OCI-LY7 (cell line): ENCODE measurements around the gene ZBED2. TPM values are rescaled to one million over a fixed set of nuclear protein-coding genes. Genes with fewer than 3 reads are reported as not detected.

Experiments used
- BruUV-seq: library from RNA; stranded (reverse); fragments of 400-500 nt; replicated peaks from 2 replicates; lab custom pipeline; 2021; lab: Mats Ljungman, UMichigan
- CTCF ChIA-PET: fragments of 300-600 bp; sonication (Branson Sonifier 250); formaldehyde crosslinking; loops from one replicate; lab custom pipeline; 2022; ENCODE audit warnings: antibody characterized with exemption; ENCODE audit not compliant: unreplicated experiment; lab: Charles Lee
- POLR2A ChIA-PET: fragments of 300-600 bp; sonication (Branson Sonifier 250); formaldehyde crosslinking; loops from one replicate; lab custom pipeline; 2022; ENCODE audit warnings: antibody characterized with exemption; lab: Charles Lee
- DNase-seq: peaks from one replicate; pipeline ENCODE4 v3.0.0-alpha.2; 2015; ENCODE audit warnings: low spot score
- H2AFZ ChIP-seq: fragments of 200-600 bp; sonication (generic), shearing (Covaris generic); 2 replicates; pipeline ENCODE4 v1.6.1; 2014; ENCODE audit warnings: mild to moderate bottlenecking, antibody characterized with exemption, low read length, moderate library complexity
- H3K27ac ChIP-seq: fragments of 200-600 bp; sonication (generic); 2 replicates; pipeline ENCODE4 v1.5.1; 2014; ENCODE audit warnings: mixed run types, low read depth, mild to moderate bottlenecking, moderate library complexity, low read length, inconsistent platforms; ENCODE audit not compliant: poor library complexity, severe bottlenecking
- H3K36me3 ChIP-seq: fragments of 200-600 bp; sonication (generic); 2 replicates; pipeline ENCODE4 v1.6.1; 2014; ENCODE audit warnings: mild to moderate bottlenecking, antibody characterized with exemption, low read length, moderate library complexity, mixed read lengths; ENCODE audit not compliant: insufficient read depth
- H3K4me1 ChIP-seq: fragments of 200-600 bp; sonication (generic); 2 replicates; pipeline ENCODE4 v1.5.1; 2014; ENCODE audit warnings: mild to moderate bottlenecking, low read length; ENCODE audit not compliant: insufficient read depth, poor library complexity, severe bottlenecking
- H3K4me2 ChIP-seq: fragments of 200-600 bp; sonication (generic); 2 replicates; pipeline ENCODE4 v1.6.1; 2014; ENCODE audit warnings: mild to moderate bottlenecking, low read length
- H3K4me3 ChIP-seq: fragments of 200-600 bp; sonication (generic); 2 replicates; pipeline ENCODE4 v1.5.1; 2014; ENCODE audit warnings: mild to moderate bottlenecking, low read depth, low read length; ENCODE audit not compliant: poor library complexity, severe bottlenecking
- H3K79me2 ChIP-seq: fragments of 200-600 bp; sonication (generic); 2 replicates; pipeline ENCODE4 v1.6.1; 2016; ENCODE audit warnings: low read depth, mild to moderate bottlenecking, low read length, moderate library complexity, mixed read lengths; ENCODE audit not compliant: insufficient read depth
- H3K9me2 ChIP-seq: fragments of 200-600 bp; sonication (generic); 2 replicates; pipeline ENCODE4 v1.6.1; 2016; ENCODE audit warnings: mild to moderate bottlenecking, low read length, mixed read lengths; ENCODE audit not compliant: insufficient read depth
- H3K9me3 ChIP-seq: fragments of 200-600 bp; sonication (generic); 2 replicates; pipeline ENCODE4 v1.6.1; 2014; ENCODE audit warnings: mild to moderate bottlenecking, mixed run types, low read length, mixed read lengths
- H4K20me1 ChIP-seq: fragments of 200-600 bp; sonication (generic); 2 replicates; pipeline ENCODE4 v1.6.1; 2014; ENCODE audit warnings: mild to moderate bottlenecking, antibody characterized with exemption, low read length, moderate library complexity, mixed read lengths; ENCODE audit not compliant: insufficient read depth
- EZH2phosphoT487 ChIP-seq: fragments of 200-600 bp; sonication (generic); IDR thresholded peaks from 2 replicates; pipeline ENCODE4 v1.6.1; 2018; ENCODE audit warnings: low read depth, borderline replicate concordance, mild to moderate bottlenecking, mixed run types, antibody characterized with exemption, low read length, moderate library complexity, mixed read lengths
- intact Hi-C: fragments of 100-400 bp; cut with micrococcal nuclease; formaldehyde crosslinking; loops from one replicate; pipeline ENCODE4 v1.10.0; 2022; ENCODE audit not compliant: unreplicated experiment
- total RNA-seq, 2 experiments: library from RNA; depleted of rRNA in 1 of 2; stranded (reverse); fragments of >200 nt in 1 of 2; shearing (Covaris generic) in 1 of 2; gene quantifications; 2 replicates each; pipeline ENCODE4 v1.2.3, GENCODE V29; 2014 to 2022
- TF ChIP-seq, protein P1 (sequence below): fragments of 200-600 bp; sonication (generic); conservative IDR thresholded peaks from 2 replicates; pipeline ENCODE4 v1.5.1; 2014; ENCODE audit warnings: mild to moderate bottlenecking, antibody characterized with exemption, low read length, moderate library complexity, mixed read lengths

Gene ZBED2
- total RNA-seq, 2 experiments from 2014 or later, result not detected

DNA sequence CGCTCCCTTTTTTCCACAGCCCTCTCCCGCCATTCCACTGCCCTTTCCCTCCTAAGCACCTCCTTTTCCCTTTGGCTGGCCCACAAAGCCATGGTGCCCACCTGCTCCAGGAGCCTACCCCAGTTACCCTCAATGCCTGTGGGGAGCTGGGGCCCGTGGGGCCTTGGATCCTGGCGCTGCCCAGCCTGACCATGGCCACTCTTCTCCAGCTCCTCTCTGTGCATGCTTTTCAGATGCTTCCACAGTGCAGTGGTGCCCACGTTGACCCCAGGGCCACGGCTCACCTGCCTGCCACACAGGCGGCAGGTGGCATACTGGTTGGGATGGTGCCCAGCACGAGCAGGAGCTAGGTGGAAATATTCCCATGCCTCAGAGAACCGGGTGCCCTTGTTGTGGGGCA lies 1.5 kb downstream of the ZBED2 start:
- Histone ChIP-seq H3K4me1 (no peaks in the 10 kb centered on the region), H3K9me3 (no peaks in the 10 kb centered on the region), H3K36me3 (no peaks in the 10 kb centered on the region), H2AFZ (no peak overlapping the region), H3K4me2 (no peak overlapping the region), H3K9me2 (no peaks in the 10 kb centered on the region), H3K27ac (no peak overlapping the region), H3K79me2 (no peaks in the 10 kb centered on the region), H4K20me1 (no peaks in the 10 kb centered on the region), H3K4me3 (no peak overlapping the region)
- ChIA-PET POLR2A (interaction anchor here (1.5 kb wide), 1 partner anchor 10 kb away, joined by 6 read pairs; no protein-coding TSS in a partner anchor), CTCF (no interaction called here)
- DNase-seq, result no peak
- intact Hi-C loops, result no loop called here
- BruUV-seq, result no TSS peak
- no peak for TF ChIP-seq EZH2phosphoT487
- TF ChIP-seq, protein P1, sequence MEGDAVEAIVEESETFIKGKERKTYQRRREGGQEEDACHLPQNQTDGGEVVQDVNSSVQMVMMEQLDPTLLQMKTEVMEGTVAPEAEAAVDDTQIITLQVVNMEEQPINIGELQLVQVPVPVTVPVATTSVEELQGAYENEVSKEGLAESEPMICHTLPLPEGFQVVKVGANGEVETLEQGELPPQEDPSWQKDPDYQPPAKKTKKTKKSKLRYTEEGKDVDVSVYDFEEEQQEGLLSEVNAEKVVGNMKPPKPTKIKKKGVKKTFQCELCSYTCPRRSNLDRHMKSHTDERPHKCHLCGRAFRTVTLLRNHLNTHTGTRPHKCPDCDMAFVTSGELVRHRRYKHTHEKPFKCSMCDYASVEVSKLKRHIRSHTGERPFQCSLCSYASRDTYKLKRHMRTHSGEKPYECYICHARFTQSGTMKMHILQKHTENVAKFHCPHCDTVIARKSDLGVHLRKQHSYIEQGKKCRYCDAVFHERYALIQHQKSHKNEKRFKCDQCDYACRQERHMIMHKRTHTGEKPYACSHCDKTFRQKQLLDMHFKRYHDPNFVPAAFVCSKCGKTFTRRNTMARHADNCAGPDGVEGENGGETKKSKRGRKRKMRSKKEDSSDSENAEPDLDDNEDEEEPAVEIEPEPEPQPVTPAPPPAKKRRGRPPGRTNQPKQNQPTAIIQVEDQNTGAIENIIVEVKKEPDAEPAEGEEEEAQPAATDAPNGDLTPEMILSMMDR, result no peak

DNA sequence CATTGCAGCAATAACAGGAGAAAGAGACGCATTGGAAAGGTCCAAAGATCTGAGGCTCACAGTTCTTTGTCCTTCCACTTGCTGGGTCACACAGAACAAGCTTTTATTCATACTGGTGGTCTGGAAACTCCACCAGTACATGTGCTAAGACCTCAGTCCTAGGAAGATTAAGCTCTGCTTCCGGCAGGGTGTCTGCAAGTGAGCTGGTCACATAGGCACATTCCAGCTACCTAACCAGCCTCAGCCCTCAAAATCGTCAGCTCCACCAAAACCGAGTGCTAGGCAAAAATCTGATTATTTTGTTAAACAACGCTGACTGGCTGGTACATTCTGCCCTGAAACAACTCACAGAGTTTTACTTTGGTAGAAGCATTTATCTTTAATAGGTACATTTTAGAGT lies 2.2 kb downstream of the ZBED2 start:
- no TSS peak for BruUV-seq

DNA sequence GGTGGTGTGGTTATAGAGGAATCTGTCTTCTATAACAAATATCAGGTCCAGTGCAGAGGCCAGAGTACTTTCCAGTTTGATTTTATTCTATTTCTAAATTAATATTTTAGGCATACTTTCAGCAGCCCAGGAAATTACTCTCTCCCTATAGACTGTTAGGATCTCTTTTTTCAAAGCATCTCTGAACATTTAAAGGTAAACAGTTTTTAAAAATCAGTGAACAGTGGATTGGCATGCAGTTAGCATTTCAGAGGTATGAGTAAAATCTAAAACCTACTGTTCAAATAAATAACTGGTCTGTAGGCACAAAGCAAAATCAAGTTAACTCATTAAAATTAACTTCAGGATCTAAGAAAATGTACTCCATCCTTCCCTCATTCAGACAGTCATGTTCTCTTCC lies 3.0 kb downstream of the ZBED2 start:
- no peak overlapping the region for H2AFZ ChIP-seq
- no peaks in the 10 kb centered on the region for H3K9me2 ChIP-seq
- ChIA-PET CTCF (no interaction called here), POLR2A (no interaction called here)
- intact Hi-C loops, result no loop called here
- no peaks in the 10 kb centered on the region for H3K79me2 ChIP-seq
- no peaks in the 10 kb centered on the region for H3K4me1 ChIP-seq
- H3K4me3 ChIP-seq, result no peak overlapping the region
- TF ChIP-seq EZH2phosphoT487, result no peak
- TF ChIP-seq, protein P1, result no peak
- H3K27ac ChIP-seq, result no peak overlapping the region
- BruUV-seq, result no TSS peak
- no peaks in the 10 kb centered on the region for H4K20me1 ChIP-seq
- DNase-seq, result no peak
- H3K9me3 ChIP-seq, result no peaks in the 10 kb centered on the region
- H3K4me2 ChIP-seq, result no peak overlapping the region
- no peaks in the 10 kb centered on the region for H3K36me3 ChIP-seq

More for the DNA sequence above, 2.2 kb downstream of the ZBED2 start:
- no peaks in the 10 kb centered on the region for H3K4me1 ChIP-seq
- no peaks in the 10 kb centered on the region for H3K36me3 ChIP-seq
- no peak overlapping the region for H3K27ac ChIP-seq
- H4K20me1 ChIP-seq, result no peaks in the 10 kb centered on the region
- no peak for TF ChIP-seq EZH2phosphoT487
- TF ChIP-seq, protein P1, result no peak
- POLR2A ChIA-PET, result no interaction called here
- H2AFZ ChIP-seq, result no peak overlapping the region
- no peaks in the 10 kb centered on the region for H3K9me2 ChIP-seq
- no peak overlapping the region for H3K4me2 ChIP-seq
- H3K9me3 ChIP-seq, result no peaks in the 10 kb centered on the region
- H3K4me3 ChIP-seq, result no peak overlapping the region
- intact Hi-C loops, result no loop called here
- DNase-seq, result no peak
- CTCF ChIA-PET, result no interaction called here
- no peaks in the 10 kb centered on the region for H3K79me2 ChIP-seq
